ENCODE results near the gene HRH4. TPM values are rescaled to one million over a fixed set of nuclear protein-coding genes. Genes with fewer than 3 reads are reported as not detected.

The HRH4 gene
- 0.08 and 0.12 TPM in 2 replicates for total RNA-seq (ENCODE audit: low replicate concordance)

GRCh38 chr18:24460388-24460787, at the start of gene HRH4:
Gene HRH4 (plus strand): TSS chr18:24460637. CDS start chr18:24460729, 92 bp downstream.

GRCh38 chr18:24426398-24427294, 33.8 kb upstream of the HRH4 start, which contains the start of gene IMPACT:
Gene IMPACT (plus strand): TSS chr18:24426670. CDS start chr18:24426757, 87 bp downstream.

Other genes with a start within 250 kb of the HRH4 start
- 22.5 and 39.0 TPM in 2 replicates for gene OSBPL1A, start 62.8 kb upstream of the HRH4 start, total RNA-seq (ENCODE audit: low replicate concordance)
- 19.0 and 26.7 TPM in 2 replicates for gene IMPACT, start 34.0 kb upstream of the HRH4 start, total RNA-seq (ENCODE audit: low replicate concordance)